Activated T-helper 2 cell treated with anti-CD3 and anti-CD28 coated beads, Interferon-gamma antibody, Interleukin-2, Interleukin-4, amounts not matched to agents 10 μg/mL and 5 μg/mL and 100 μg/mL, durations not matched to agents 14 hours and 24 hours and 36 hours (primary cell): ENCODE data around the gene ADH1B. TPM values are rescaled to one million over a fixed set of nuclear protein-coding genes. Genes with fewer than 3 reads are reported as not detected.
"Not testable (repeated sequence)": the region's sequence is repeated elsewhere in the genome, so short reads cannot be mapped to it uniquely, and the experiment has no call there.

Experiments used
- DNase-seq: peaks from one replicate; pipeline ENCODE4 v3.0.0; 2021; ENCODE audit warnings: low spot score
- H3K27ac Mint-ChIP-seq: one replicate; pipeline ENCODE4 v1.8.0; 2021; ENCODE audit warnings: mixed read lengths
- H3K27me3 Mint-ChIP-seq: one replicate; pipeline ENCODE4 v1.8.0; 2021; ENCODE audit warnings: low read depth, mixed read lengths
- H3K36me3 Mint-ChIP-seq: one replicate; pipeline ENCODE4 v1.8.0; 2021; ENCODE audit warnings: low read depth, mixed read lengths
- H3K4me1 Mint-ChIP-seq: one replicate; pipeline ENCODE4 v1.8.0; 2021; ENCODE audit warnings: low read depth, mixed read lengths
- H3K4me3 Mint-ChIP-seq: one replicate; pipeline ENCODE4 v1.8.0; 2021; ENCODE audit warnings: low read depth, mild to moderate bottlenecking, moderate library complexity, mixed read lengths
- H3K9me3 Mint-ChIP-seq: one replicate; pipeline ENCODE4 v1.8.0; 2021; ENCODE audit warnings: mixed read lengths
- intact Hi-C: fragments of 100-400 bp; cut with micrococcal nuclease; formaldehyde crosslinking; loops from one replicate; pipeline ENCODE4 v1.15.1; 2023
- total RNA-seq: library from RNA; stranded (reverse); gene quantifications from 2 replicates; pipeline ENCODE4 v1.2.3, GENCODE V29; 2022

ADH1B gene
- not detected in 2 replicates for total RNA-seq

DNA sequence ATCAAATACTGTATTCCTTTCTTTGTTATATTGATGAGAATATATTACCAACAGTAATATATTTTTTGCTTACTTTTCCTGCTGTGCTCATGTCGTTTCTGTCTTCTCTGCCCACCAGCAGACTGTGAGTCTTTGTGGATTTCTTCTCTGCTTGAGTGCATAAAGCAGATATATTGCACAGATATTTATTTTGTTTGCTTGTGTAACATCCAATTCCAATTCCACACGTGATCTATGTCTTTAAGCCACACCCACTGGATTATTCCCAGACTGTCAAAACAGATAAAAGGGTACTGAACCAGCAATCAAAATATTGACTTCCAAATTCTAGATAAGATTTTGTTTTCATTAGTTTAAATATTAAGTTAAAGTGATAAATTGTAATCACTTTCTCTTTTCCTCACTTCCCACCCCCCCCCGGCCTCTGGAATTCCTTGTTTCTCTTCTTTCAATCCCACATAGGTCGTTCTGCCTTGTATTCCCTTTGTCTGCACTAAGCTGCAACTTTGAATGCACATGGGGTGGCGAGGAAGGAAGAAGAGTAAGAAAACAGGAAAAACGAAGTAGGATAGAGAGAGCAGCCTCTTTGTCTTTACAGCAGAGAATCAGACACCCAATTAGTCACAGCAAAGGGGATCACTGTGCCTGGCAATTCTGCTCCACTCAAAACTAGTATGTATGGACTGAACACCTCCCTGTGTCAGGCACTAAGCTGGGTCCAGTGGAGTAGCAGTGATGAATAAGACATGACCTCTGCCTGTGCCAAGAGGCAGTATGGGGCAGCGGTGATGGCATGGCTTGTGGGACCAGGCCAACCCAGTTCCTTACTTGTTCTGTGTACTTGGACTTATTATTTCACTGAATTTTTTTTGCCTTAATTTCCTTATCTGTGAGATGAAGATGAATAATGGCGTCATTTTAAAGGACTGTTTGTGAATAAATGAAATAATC, at the start of gene ADH1B:
Gene ADH1B, minus strand, starts transcription at position 161 of the 951 bp plus-strand sequence. Its CDS starts 70 bp downstream, at position 91.
- Mint-ChIP-seq H3K36me3 (no peaks in the 10 kb centered on the region), H3K9me3 (no peaks in the 10 kb centered on the region), H3K27me3 (no peaks in the 10 kb centered on the region), H3K27ac (no peak within 1 kb of the TSS), H3K4me3 (no peak within 1 kb of the TSS), H3K4me1 (no peaks in the 10 kb centered on the region)
- DNase-seq, result no peak
- intact Hi-C loops, result no loop called here

DNA sequence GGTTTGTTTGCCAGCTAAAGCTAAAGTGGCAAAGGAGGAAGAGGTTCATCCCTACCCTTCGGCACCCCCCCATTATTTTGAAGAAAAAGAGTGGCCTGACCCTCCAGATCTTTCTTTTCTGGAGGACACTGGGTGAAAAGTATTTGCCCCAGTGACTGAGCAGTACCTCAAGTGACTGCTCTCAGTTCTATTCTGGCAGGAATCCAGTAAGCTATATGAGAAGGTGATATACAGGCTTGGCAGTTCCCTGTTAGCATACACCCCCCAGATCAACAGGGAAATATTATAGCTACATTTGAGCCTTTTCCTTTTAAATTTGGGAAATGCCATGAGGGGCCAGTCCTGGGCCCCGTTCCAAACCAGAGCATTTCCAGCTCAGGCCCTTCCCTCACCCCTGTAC, 46.6 kb upstream of the ADH1B start:
- intact Hi-C loops, H3K27me3 Mint-ChIP-seq, H3K4me3 Mint-ChIP-seq, H3K27ac Mint-ChIP-seq, H3K4me1 Mint-ChIP-seq, H3K36me3 Mint-ChIP-seq, DNase-seq, H3K9me3 Mint-ChIP-seq: not testable (repeated sequence)

DNA sequence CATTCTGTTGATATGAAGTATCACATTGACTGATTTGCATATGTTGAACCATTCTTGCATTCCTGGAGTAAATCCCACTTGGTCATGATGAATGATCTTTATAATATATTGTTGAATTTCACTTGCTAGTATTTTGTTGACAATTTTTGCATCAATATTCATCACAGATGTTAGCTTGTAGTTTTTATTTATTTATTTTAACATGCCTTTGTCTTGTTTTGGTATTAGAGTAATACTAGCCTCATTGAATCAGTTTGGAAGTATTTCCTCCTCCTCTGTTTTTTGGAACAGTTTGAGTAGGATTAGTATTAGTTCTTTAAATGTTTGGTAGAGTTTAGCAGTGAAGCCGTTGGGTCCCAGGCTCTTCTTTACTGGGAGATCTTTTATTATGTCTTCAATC, 45.3 kb upstream of the ADH1B start:
- no peaks in the 10 kb centered on the region for H3K4me1 Mint-ChIP-seq
- H3K9me3 Mint-ChIP-seq, result no peaks in the 10 kb centered on the region
- no peak overlapping the region for H3K27ac Mint-ChIP-seq
- H3K36me3 Mint-ChIP-seq, result no peaks in the 10 kb centered on the region
- intact Hi-C loops, result no loop called here
- H3K27me3 Mint-ChIP-seq, result peaks cover 2% of the 10 kb centered on the region
- no peak for DNase-seq
- H3K4me3 Mint-ChIP-seq, result no peak overlapping the region

DNA sequence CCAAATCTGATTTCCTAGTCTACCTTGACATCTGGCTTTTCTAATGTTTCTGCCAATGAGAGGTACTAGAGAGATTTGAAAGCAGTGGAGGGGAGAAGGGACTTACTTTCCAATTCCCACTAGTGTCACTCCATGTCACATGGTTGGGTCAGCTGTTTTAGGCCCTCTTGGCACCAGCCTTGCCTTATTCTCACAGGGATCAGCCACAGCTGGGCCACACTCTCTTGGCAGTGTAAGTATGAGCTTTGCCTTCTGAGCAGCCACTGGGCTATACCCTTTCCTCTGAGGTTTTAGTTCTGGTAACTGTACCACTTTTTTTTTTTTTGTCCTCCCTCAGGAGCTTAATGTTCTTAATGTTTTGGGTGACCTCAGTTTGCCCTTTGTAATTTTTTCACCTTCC, 41.6 kb upstream of the ADH1B start:
- H3K27ac Mint-ChIP-seq, result no peak overlapping the region
- no peak overlapping the region for H3K4me3 Mint-ChIP-seq
- H3K4me1 Mint-ChIP-seq, result no peaks in the 10 kb centered on the region
- peaks cover 2% of the 10 kb centered on the region for H3K27me3 Mint-ChIP-seq
- no peaks in the 10 kb centered on the region for H3K9me3 Mint-ChIP-seq
- H3K36me3 Mint-ChIP-seq, result no peaks in the 10 kb centered on the region
- intact Hi-C loops, result no loop called here
- DNase-seq, result no peak

DNA sequence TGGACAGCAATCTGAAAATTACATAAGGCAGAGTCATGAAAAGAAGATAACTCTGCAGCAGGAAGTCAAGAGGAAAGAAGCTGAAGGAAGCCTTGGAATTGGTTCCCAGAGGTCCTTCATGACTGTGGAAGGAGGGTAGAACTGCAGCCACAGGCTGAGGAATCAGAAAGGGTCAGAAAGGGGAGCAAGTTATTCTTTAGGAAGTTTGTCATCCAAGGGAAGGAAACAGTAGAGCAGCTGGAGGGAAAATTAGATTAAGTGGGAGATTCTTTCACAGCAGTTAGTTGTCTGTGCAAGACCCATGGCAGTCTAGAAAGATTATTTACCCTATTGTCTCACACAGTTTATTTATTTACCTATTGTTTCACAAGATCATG, 40.7 kb upstream of the ADH1B start:
- no peak overlapping the region for H3K27ac Mint-ChIP-seq
- DNase-seq, result no peak
- no peaks in the 10 kb centered on the region for H3K4me1 Mint-ChIP-seq
- no peaks in the 10 kb centered on the region for H3K9me3 Mint-ChIP-seq
- H3K36me3 Mint-ChIP-seq, result no peaks in the 10 kb centered on the region
- H3K4me3 Mint-ChIP-seq, result no peak overlapping the region
- peaks cover 2% of the 10 kb centered on the region for H3K27me3 Mint-ChIP-seq
- intact Hi-C loops, result no loop called here

DNA sequence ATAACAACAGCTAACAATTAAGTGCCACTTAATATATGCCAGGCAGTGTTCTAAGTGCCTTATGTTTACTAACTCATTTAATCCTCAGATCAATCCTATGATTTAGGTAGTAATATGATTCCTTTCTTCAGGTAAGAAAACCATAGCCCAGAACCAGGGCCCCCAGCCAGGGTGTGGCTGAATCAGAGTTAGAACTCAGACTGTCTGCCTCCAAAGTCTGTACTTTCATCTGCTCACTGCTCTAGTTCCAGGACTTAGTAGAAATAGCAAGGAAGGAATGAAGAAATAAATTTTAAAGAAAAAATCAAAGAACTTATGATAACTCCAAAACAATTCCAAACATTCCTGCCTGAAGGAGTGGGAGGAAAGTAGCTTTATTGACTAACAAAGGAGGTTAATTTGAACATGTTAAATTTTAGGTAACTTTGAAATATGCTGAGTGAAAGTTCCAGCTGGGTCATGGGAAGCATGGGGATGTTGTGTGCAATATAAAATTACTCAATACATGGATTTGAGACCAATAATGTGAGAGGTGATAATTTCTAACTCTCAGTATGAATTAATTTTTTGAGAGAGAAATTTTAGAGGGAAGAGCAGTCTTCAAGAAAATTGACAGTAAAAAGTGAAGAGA, 40.2 kb upstream of the ADH1B start:
- H3K36me3 Mint-ChIP-seq, result no peaks in the 10 kb centered on the region
- no peak for DNase-seq
- intact Hi-C loops, result no loop called here
- peaks cover 2% of the 10 kb centered on the region for H3K27me3 Mint-ChIP-seq
- H3K9me3 Mint-ChIP-seq, result no peaks in the 10 kb centered on the region
- no peak overlapping the region for H3K4me3 Mint-ChIP-seq
- H3K27ac Mint-ChIP-seq, result no peak overlapping the region
- peaks cover 3% of the 10 kb centered on the region for H3K4me1 Mint-ChIP-seq

DNA sequence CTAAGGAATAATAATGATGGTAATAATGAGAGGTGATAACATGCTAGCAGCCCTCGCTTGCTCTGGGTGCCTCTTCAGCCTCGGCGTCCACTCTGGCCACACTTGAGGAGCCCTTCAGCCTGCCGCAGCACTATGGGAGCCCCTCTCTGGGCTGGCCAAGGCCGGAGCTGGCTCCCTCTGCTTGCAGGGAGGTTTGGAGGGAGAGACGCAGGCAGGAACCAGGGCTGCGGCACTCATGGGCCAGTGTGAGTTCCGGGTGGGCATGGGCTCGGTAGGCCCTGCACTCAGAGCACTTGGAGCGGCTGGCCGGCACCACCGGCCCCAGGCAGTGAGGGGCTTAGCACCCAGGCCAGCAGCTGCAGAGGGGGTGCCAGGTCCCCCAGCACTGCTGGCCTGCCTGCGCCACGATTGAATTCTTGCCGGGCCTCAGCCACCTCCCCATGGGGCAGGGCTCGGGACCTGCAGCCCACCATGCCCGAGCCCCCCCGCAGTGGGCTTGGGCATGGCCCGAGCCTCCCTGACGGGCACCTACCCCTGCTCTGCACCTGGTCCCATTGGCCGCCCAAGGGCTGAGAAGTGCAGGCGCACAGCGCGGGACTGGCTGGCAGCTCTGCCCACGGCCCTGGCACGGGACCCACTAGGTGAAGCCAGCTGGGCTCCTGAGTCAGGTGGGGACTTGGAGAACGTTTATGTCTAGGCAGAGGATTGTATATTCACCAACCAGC, 38.4 kb upstream of the ADH1B start:
- no peak for DNase-seq
- Mint-ChIP-seq H3K4me1 (peaks cover 9% of the 10 kb centered on the region), H3K9me3 (peaks cover 4% of the 10 kb centered on the region), H3K27me3 (no peaks in the 10 kb centered on the region), H3K36me3 (no peaks in the 10 kb centered on the region), H3K27ac (no peak overlapping the region), H3K4me3 (no peak overlapping the region)
- intact Hi-C loops, result no loop called here

DNA sequence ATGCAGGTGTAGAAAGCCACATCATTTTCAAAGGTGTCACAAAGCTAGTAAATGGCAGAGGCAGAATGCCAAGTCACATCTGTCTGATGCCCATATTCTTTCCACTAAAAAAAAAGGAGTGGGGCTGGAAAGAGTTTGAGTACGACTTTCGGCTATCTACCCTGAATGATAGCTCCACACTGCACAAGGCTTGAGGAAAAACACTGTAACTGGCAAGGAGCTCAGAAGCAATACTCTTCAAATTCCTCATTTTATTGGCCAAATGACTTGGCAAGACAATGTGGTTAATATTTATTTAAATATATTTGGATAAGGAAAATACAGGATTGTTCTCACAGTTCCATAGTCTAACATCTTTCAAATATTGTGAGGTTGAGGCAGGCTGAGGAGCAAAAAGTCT, 36.7 kb upstream of the ADH1B start:
- no peak overlapping the region for H3K4me3 Mint-ChIP-seq
- intact Hi-C loops, result no loop called here
- H3K36me3 Mint-ChIP-seq, result no peaks in the 10 kb centered on the region
- peaks cover 4% of the 10 kb centered on the region for H3K9me3 Mint-ChIP-seq
- no peak overlapping the region for H3K27ac Mint-ChIP-seq
- H3K4me1 Mint-ChIP-seq, result peaks cover 9% of the 10 kb centered on the region
- H3K27me3 Mint-ChIP-seq, result no peaks in the 10 kb centered on the region
- no peak for DNase-seq

DNA sequence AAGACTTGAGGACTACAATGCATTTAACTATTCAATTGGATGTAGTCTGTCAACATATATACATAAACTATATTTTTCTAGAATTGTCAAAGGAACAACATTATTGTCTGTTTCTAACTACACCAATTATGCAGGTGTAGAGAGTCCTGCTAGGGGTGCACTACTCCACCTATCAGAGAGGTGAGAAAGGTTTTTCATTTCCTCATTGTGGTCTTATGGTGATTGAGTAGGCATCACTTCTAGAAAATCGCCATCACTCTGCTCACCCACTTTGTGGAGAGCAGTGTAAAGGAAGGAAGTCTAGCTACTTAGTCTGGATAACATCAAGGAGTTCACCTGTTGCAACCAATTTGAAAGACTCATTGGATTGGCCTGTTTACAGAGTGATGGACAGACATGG, 35.8 kb upstream of the ADH1B start:
- Mint-ChIP-seq H3K4me3 (no peak overlapping the region), H3K27me3 (no peaks in the 10 kb centered on the region), H3K4me1 (peaks cover 9% of the 10 kb centered on the region), H3K36me3 (no peaks in the 10 kb centered on the region), H3K9me3 (peaks cover 4% of the 10 kb centered on the region), H3K27ac (no peak overlapping the region)
- DNase-seq, result no peak
- intact Hi-C loops, result no loop called here

DNA sequence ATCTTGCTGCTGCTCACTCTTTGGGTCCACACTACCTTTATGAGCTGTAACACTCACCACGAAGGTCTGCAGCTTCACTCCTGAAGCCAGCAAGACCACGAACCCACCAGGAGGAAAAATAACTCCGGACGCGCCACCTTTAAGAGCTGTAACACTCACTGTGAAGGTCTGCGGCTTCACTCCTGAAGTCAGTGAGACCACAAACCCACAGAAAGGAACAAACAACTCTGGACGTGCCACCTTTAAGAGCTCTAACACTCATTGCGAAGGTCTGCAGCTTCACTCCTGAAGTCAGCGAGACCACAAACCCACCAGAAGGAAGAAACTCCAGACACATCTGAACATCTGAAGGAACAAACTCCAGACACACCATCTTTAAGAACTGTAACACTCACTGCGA, 34.9 kb upstream of the ADH1B start:
- DNase-seq, H3K4me3 Mint-ChIP-seq, H3K27ac Mint-ChIP-seq, H3K9me3 Mint-ChIP-seq, intact Hi-C loops, H3K36me3 Mint-ChIP-seq, H3K4me1 Mint-ChIP-seq, H3K27me3 Mint-ChIP-seq: not testable (repeated sequence)

DNA sequence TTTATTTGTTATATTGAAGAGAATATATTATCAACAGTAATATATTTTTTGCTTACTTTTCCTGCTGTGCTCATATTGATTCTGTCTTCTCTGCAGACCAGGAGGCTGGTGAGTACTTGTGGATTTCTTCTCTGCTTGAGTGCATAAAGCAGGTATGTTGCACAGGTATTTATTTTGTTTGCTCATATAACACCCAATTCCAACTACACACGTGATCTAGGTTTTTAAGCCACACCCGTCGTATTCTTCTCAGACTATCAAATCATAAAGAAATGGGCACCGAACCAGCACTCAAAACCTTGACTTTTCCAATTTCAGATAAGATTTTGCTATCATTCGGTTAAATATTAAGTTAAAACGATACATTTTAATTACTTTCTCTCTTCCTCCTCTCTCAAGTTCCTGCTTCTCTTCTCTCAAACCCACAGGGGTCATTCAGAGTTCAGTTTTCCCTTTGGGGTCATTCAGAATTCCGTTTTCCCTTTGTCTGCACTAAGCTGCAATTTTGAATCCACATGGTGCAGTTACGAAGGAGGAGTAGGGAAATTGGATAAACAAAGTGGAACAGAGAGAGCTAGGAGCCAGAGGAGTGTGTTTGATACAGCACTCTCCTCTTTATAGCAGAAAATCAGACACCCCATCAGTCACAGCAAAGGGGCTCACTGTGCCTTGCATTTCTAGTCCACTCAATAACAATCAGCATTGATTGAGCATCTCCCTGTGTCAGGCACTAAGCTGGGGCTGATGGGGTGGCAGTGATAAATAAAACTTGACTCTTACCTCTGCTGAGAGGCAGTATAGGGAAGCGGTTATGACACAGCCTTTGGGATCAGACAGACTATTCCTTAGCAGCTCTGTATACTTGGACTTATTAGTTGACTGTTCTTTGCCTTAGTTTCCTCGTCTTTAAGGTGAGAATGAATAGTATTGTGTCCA, 31.7 kb upstream of the ADH1B start, which contains the start of gene ADH1C:
Gene ADH1C, minus strand, starts transcription at position 145 of the 936 bp plus-strand sequence. Its CDS starts 71 bp downstream, at position 74.
- no peak within 1 kb of the TSS for H3K27ac Mint-ChIP-seq
- intact Hi-C loops, result no loop called here
- H3K4me3 Mint-ChIP-seq, result no peak within 1 kb of the TSS
- peaks cover 4% of the 10 kb centered on the region for H3K9me3 Mint-ChIP-seq
- peaks cover 9% of the 10 kb centered on the region for H3K4me1 Mint-ChIP-seq
- no peak for DNase-seq
- H3K27me3 Mint-ChIP-seq, result no peaks in the 10 kb centered on the region
- H3K36me3 Mint-ChIP-seq, result no peaks in the 10 kb centered on the region

DNA sequence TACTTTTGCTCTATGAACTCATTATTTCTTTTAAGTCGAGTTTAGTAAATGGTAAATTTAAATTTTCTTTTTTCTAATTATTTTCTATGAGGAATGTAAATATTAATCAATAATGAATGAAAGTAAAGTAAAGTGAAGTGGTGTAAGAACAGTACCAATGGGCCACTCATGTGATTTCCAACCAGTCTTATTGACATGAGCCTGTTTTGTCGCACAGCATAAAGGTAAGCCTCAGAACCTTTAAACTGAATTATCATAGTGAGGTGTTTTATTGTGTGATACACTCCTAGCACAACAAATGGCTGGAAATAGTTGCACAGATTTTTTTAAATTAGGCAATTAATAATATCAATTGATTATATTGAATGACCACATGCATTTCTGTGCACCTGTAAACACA, 30.3 kb upstream of the ADH1B start:
- Mint-ChIP-seq H3K4me1 (peaks cover 7% of the 10 kb centered on the region), H3K9me3 (peaks cover 4% of the 10 kb centered on the region), H3K27ac (no peak overlapping the region), H3K4me3 (no peak overlapping the region), H3K36me3 (no peaks in the 10 kb centered on the region), H3K27me3 (no peaks in the 10 kb centered on the region)
- DNase-seq, result no peak
- intact Hi-C loops, result no loop called here
